H1 (cell line): ENCODE measurements around the gene ALOX5AP. TPM values are rescaled to one million over a fixed set of nuclear protein-coding genes. Genes with fewer than 3 reads are reported as not detected.

Experiments used
- BACH1 ChIP-seq: IDR thresholded peaks from 2 replicates; pipeline ENCODE4 v1.6.1; 2012; ENCODE audit warnings: low read length, improper control_type of control experiment
- SP2 ChIP-seq: IDR thresholded peaks from 2 replicates; pipeline ENCODE4 v1.6.1; 2012; ENCODE audit warnings: mild to moderate bottlenecking, low read length, inconsistent platforms
- polyA plus RNA-seq, 7 experiments: library from polyadenylated mRNA; depleted of rRNA in 3 of 7; stranded (reverse) in 5 of 7; unstranded in 2 of 7; fragments of >200 nt in 5 of 7; fragments of 200-250 nt in 2 of 7; gene quantifications; 1 replicate in 5 of 7; 2 replicates in 1 of 7; 4 replicates in 1 of 7; pipeline versions ENCODE4 v1.2.1 to v1.2.3, GENCODE V29; 2011 to 2013; ENCODE audit warnings: missing spikeins in 2 of 7, mixed read lengths in 2 of 7
- total RNA-seq: library from RNA; stranded (reverse); fragmentation: NEBNext Ultra II Directional; extraction: Animal tissue kit (Norgen Biotek cat#: 25700); gene quantifications from 2 replicates; pipeline ENCODE4 v1.2.1, GENCODE V29; 2021

The ALOX5AP gene
- total and polyA plus RNA-seq, 2 of the 8 experiments (the other 6 are each of a cell fraction or from before 2014, with no cell fraction given): not detected

DNA sequence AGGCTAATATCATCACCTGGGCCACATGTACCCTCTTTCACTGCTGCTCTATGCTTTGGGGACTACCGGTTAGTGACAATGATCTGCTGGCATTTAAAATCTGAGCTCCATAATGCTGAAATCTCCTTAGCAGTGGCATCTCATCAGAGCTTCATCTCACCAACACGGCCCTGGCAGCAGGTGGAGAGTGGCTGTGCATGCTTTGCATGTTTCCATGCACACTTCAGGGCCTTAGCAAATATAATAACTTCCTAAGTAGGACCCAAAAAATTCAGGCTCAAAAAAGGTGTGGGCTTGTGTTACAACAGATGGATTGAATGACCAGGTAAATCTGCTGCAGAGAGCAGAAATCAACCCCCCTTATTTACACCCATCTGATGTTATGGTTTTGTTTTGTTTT is 55.2 kb downstream of the ALOX5AP start (continued):
- TF ChIP-seq BACH1 (no peak), SP2 (no peak)
